Measurements from ENCODE around the gene UBTD2.
"Not testable (repeated sequence)": the region's sequence is repeated elsewhere in the genome, so short reads cannot be mapped to it uniquely, and the experiment has no call there.

Gene UBTD2, protein sequence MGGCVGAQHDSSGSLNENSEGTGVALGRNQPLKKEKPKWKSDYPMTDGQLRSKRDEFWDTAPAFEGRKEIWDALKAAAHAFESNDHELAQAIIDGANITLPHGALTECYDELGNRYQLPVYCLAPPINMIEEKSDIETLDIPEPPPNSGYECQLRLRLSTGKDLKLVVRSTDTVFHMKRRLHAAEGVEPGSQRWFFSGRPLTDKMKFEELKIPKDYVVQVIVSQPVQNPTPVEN

DNA sequence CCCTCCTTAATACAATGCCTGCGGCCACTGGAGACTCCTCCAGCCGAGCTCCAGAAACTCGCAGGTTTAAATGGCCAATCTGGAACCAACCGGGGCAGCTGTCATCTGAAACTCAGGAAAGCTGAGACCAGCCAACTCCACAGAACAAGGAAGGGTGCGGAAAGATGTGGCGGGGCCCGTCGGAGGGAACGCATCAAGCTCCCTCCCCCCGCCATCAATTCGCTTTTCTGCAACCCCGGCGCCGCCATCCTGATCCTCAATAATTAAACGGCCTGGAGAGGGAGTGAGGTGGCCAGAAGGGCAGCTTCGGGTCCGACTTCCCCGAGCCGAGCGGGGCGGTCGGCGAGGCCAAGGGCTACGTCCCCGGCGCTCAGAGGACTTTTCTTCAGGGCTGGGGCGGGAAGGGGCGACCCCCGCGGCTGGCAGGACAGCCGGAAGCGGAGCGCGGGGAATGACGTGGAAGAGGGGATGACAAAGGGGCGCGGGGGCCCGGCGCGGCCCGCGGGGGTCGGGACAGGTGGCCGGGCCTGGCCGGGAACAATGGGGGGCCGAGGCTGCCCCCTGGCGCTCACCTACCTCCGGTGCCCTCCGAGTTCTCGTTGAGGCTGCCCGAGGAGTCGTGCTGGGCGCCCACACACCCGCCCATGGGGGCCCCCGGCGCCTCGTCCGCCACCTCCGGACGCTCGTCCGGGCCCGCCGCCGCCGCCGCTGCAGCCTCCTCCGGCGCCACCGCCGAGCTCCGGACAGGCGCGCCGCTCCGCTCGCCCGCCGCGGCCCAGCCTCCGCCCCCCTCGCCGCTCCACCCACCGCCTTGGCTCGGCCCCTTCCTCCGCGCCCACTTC is at the start of gene UBTD2:
TSS of gene UBTD2 (minus strand) at position 745 of the 842 bp plus-strand sequence. CDS start at position 646, 99 bp downstream.
- peak; percentile 83 for DNase-seq

DNA sequence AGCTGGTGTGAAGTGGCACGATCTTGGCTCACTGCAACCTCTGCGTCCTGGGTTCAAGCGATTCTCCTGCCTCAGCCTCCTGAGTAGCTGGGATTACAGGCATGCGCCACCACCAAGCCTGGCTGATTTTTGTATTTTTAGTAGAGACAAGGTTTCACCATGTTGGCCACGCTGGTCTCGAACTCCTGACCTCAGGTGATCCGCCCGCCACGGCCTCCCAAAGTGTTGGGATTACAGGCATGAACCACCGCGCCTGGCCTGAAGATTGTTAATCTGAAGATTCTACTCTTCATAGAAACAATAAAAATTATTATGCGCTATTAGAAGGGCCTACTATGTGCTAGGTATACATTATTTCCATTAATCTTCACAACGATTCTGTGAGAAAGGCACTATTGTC is 43.3 kb upstream of the UBTD2 start:
- DNase-seq, result not testable (repeated sequence)

DNA sequence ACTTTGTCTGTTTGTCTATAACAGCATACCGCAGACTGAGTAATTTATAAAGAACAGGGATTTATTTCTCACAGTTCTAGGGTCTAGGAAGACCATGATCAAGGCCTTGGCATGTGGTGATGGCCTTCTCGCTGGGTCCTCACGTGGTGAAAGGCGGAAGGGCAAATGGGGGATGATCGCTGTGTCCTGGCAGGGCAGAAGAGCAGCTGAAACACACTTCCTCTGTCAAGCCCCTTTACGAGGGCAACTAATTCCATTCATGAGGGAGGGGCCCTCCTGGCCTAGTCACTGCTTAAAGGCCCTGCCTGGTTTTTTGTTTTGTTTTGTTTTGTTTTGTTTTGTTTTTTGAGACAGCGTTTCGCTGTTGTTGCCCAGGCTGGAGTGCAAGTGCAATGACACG is 41.9 kb upstream of the UBTD2 start:
- DNase-seq, result no peak

DNA sequence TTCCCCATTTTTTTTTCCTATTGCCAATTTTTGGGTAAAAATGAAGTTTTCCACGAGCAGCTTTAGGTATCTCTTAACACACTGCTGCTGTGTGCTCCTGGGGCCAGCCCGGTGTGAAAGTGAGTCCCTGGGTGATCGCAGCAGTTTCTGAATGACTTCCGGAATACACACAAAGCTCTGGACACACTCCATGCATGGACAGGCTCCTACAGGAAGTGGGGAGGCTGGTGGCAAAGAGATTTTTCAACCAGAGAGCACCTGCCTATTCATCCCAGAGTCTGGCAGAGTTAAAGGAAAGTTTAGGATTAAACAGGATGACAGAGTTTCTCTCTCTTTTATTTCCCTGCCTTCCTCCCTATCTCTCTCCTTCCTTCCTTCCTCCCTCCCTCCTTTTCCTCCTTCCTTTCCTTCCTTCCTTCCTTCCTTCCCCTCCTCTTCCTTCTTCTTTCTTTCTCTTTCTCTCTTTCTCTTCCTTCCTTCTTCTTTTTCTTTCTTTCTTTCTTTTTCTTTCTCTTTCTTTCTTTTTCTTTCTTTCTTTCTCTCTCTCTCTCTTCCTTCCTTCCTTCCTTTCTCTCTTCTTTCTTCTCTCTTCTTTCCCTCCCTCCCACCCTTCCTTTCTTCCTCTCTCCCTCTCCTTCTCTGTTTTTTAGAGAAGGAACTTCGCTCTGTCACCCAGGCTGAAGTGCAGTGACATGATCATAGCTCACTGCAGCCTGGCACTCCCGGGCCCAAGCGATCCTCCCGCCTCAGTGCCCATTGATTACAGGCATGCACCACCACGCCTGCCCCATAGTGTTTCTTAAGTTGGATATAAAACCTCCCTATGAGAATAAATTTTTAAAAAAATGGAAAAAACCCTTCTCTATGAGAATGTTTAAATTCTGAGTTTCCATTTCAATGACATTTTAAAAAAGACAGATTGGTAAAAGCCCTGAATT is 38.7 kb upstream of the UBTD2 start:
- no peak for DNase-seq

DNA sequence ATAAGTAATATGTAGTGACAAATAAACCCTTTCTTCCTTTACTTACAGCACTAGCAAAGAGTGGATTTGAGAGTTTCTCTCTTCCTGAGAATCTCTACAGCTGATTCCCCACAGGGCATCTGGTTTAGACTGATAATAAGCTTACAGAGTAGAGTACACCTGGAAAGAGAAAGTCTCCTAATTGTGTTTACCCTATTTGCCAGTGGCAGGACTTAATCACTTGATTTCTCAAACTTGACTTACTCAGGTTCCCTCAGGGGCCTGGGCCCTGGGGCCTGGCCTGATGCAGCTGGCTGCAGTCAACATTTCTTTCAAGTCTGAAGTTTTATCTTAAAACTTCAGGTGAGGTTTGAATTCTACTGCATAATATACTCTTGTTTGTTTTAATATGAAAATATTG is 38.0 kb upstream of the UBTD2 start:
- no peak for DNase-seq

DNA sequence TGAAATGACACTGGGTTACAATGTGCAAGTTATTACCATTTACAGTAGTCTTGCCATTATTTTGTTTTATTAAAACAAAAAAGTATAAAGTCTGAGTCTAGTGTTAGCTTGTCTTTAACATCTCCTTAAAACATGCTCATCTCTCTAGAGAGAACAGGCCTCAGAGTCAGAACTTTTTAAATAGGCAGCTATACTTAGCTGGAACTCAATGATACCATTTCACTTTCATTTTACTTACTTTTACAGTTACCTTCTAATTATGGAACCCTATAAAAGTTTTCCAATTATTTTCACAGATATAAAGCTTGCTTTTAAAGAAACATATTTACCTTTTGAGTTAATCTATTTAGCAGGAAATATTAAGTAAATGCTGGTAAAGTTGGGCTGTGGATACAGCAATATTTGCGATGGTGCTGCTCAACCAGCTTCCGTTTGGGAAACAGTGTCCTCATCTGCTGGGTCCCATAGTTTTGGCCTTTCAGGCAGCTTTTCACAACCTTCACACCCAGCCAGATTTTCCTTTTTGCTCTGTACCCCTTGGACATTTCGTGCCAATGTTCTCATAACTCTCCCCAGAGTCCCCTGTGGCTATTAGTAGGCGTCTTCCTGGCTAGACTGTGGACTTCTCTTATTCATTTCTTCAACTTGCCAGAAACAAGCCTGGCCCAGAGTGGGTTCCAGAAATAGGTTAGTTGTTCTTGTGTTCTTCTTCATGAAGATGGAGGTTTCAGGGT is 36.3 kb upstream of the UBTD2 start:
- DNase-seq, result no peak

DNA sequence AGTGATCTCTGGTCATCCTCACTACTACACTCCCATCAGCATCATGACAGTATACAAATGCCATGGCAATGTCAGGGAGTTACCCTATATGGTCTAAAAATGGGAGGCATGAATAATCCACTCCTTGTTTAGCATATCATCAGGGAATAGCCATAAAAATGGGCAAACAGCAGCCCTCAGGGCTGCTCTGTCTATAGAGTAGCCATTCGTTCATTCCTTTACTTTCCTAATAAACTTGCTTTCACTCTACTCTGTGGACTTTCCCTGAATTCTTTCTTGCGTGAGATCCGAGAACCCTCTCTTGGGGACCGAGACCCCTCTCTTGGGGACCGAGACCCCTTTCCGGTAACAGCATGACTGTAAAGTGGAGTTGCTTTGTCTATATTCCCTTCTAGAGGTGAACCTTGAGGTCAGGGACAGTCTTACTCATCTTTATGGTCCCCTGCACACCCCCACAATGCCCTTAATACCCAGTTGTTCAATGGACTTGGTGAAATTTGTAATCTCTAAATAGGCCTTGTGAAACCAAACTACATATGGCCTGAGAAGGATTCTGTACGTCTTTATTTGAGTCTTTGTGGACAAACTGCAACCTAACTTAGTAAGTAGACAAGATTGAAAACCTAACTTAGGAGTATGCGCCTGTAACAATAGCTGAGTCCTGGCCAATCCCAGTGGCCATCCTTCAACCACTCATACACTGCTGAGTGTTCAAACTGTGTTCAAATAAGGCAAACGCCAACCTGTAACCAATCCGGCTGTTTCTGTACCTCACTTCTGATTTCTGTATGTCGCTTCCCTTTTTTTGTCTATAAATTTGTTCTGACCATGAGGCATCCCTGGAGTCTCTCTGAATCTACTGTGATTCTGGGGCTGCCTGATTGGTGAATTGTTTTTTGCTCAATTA is 32.3 kb upstream of the UBTD2 start:
- no peak for DNase-seq

DNA sequence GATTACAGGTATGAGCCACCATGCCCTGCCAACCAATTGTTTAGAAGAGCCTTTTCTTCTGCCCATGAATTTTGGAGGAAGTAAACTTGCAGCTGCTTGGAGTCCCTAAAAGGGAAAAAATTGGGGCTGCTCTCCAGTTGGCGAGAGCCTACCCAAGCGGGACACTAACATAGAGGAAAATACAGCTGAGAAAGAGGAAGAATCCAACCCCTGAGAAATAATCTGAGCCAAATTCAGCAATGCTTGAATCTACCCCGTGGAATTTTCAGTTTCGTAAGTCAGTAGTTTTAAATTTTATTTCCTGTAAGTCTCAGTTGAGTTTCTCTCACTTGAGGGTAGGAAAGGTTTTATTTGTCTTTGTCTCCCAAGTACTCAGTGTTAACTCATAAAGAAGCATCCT is 30.4 kb upstream of the UBTD2 start:
- DNase-seq, result no peak

DNA sequence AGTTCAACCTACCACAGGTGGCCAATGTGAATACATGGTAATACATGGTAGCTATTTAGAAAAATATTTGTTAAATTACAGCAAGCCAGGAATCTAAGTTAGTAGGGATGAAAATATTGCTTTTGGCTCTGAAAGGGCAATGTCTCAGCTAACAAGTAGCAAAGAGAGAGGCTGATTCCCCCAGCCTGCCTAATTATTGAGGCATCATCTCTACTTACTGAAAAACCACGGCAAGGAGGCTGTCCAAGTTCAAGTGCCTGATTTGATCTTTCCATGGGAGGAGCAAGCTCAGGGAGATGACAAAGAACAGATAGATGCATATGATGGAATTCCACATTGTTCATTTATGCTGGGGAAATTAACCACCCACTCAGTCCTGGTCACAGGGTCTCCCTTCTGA is 28.7 kb upstream of the UBTD2 start:
- no peak for DNase-seq

DNA sequence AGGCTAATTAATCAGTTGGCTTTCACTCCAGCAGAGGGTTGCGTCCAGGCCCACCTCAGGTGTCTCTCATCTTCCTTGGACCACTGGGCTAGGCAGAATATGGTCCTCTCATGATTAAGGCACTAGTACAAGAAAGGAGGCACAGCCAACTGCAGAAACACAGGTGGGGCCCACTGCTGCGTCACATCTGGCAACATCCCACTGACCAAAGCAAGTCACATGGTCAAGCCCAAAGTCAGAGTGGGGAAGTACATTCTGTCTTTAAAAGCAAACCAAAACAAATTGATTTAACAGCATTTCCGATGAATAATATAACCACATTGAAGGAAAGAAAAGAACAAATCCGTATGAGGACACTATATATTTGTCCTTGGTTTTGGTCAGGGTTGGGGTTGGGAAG is 28.0 kb upstream of the UBTD2 start:
- no peak for DNase-seq

DNA sequence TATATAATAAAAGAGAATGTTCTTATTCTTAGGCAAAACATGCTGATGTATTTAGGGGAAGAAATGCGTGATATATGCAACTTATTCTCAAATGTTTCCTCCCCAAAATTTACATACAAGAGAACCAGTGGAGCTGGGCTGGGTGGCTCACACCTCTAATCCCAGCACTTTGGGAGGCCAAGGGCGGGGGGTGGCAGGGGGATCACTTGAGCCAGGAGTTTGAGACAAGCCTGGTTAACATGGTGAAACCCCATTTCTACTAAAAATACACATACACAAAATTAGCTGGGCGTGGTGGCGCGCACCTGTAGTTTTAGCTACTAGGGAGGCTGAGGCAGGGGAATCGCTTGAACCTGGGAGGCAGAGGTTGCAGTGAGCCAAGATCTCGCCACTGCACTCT is 27.5 kb upstream of the UBTD2 start:
- no peak for DNase-seq

DNA sequence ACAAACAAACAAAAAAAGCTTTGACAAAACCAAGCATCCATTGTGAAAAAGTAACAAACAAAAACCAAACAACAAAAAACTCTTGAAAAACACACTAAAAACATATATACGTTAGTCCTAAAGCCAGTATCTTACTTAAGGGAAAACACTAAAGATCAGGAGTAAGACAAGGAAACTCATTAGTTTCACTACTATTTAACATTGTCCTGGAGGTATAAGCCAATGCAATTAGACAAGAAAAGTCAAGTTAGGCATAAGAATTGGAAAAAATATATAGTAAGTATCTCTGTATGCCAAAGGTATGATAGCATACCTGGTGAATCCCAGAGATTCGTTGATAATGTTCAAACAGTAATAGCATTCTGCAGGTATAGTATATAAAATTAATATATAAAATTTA is 21.8 kb upstream of the UBTD2 start:
- no peak for DNase-seq

DNA sequence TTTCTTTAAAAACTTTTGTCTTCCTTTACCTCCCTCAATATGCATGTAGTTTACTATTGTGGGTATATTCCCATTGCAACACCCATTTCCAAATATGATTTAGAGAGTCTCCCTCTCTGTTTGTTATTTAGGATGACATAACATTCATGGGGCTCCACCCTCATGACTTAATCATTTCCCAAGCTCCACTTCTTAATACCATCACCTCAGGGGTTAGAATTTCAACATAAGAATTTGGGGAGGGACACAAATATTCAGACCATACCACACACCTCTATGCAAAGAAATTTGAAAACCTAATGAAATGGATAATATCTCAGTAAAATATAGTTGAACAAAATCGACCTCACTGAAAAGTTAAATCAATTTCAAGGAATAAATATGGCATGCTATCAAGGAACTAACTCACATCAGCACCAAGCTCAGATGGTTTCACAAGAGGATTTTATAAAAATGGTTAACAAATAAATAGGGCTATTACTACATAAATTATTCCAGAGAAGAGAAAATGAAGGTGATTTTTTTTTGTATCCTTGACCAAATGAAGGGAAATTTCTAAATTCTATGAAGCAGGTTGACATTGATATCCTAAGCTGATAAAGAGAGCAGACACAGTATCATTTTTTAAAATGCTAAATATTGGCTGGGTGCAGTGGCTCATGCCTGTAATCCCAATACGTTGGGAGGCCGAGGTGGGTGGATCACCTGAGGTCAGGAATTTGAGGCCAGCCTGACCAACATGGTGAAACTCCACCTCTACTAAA is 20.2 kb upstream of the UBTD2 start:
- no peak for DNase-seq

DNA sequence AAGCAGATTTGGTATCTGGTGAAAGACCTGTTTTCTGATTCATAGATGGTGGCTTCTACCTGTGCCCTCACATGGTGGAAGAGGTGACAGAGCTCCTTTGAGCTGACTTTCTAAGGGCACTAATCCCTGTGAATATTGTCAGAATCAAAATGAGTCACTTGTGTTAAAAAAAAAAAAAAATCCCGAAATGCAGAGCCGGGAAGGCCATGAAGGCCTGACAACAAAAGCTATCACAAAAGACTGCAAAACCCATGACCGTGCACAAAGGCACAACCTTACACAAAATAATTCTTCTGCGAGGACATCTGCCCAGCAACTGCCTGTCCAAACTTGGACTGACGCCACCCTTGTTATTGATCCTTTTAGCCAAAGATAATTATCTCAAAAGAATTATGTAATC is 19.6 kb upstream of the UBTD2 start:
- DNase-seq, result no peak

DNA sequence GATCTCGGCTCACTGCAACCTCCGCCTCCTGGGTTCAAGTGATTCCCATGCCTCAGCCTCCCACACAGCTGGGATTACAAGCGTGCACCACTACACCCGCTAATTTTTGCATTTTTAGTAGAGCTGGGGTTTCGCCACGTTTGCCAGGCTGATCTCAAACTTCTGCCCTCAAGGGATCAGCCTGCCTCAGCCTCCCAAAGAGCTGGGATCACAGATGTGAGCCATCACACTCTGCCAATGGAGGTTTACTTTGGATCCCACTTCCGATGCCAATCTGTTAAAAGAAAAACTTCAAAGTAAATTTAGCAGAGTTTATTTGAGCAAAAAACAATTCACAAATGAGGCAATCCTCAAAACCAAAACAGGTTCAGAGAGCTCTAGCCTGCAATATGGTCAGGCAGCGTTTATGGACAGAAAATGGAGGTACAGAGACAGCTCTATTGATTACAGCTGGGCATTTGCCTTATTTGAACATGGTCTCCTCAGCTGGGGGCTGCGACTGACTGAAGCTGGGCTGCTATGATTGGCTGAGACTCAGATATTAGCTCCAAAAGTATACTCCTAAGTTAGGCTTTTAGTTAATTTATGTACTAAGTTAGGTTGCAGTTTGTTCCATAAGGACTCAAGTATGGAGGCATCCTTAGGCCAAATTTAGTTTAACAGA is 18.6 kb upstream of the UBTD2 start:
- no peak for DNase-seq

DNA sequence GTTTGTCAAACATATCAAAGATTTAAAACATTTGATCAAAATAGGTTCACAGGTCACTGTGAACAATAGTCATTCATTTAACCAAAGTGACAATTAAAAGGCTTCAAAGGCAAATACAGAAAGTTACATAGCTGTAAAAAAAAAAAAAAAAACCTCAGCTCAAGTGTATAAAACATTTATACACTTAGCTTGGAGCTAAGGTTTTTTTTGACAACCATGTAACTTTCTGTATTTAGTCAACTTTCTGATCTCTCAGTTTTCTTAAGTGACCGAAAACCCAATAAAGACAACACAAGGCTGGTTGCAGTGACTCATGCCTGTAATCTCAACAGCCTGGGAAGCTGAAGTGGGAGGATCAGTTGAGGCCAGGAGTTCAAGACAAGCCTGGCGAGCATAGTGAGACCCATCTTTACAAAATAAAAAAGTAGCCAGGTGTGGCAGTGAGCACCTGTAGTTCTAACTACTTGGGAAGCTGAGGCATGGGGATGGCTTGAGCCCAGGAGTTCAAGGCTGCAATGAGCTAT is 16.4 kb upstream of the UBTD2 start:
- DNase-seq, result no peak

DNA sequence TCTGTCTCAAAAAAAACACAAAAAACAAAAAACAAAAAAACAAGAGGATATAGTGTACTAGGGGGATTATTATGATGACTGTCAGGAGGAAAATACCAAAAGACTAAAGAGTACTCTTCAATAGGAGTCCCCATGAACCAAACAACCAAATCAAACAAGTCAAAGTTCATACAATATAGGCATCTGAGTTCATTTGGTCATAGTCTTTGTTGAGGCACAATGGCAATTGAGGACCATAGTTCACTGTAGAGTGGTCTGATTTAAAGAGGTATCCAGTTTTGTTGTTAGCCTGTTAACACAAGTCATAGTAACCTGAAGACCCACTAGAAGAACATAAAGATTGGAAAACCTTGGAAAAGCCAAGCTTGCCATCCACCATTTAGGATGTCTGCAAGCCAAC is 11.3 kb upstream of the UBTD2 start:
- no peak for DNase-seq

DNA sequence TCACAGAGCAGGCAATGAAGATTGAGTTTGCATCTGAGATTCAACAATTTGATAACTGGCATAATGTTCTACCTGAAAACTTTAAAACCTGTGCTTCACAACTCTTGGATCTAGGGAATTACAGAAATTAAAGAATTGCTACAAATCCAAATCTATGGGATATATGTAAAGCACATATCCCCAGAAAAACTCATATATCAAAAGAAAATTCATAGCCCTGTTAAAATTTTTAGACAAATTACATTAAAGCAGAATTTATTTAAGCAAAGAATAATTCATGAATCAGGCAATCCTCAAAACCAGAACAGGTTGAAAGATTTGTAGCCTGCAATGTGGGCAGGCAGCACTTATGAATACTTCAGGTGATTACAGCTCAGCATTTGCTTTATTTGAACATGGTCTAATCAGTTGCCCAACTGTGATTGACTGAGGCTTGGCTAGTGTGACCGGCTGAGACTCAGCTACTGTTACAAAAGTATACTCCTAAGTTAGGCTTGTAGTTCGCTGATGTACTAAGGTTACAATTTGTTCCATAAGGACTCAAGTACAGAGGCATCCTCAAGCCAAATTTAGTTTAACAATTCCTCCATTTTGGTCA is 10.3 kb upstream of the UBTD2 start:
- no peak for DNase-seq

DNA sequence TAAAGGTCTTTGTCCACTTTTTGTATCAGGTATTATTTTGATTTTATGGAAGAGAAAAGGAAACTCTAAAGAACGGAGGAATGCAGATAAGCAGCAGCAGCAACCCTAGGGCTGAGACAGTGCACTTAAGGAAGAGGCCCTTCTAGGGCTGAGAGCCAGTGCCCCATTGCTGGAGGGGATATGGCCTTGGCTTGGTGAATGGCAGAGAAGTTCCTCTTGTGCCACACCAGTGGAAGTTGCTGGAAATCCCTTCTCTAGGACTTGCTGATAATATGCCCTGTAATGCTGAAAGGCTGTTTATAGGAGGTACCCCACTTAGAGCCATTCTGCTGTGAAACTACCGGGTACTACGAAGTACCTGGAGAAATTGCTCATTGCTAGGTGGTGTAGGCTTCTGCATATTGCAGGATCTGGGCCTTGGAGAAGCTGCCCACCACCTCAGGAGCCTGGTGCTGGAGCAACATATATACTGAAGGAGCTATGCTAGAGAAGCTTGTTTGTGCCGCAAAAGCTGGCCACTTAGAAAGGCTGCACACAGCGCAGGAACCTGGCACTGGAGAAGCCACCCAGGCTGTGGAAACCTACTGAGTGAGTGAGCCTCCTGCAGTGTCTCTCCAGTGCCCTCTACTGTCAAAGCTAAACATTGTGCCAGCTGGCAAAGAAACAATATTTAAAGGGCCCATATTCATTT is 9.6 kb upstream of the UBTD2 start:
- peak; percentile 66 for DNase-seq

All from CD4-positive, alpha-beta T cell treated with Interleukin-17A for 4 hours (primary cell).